Right hindlimb (tissue), 1 donor: ENCODE data around the gene ABCC8.

ENCODE experiments used
- DNase-seq: peaks from one replicate; pipeline ENCODE4 v3.0.0-alpha.2; 2018

ABCC8 gene

DNA sequence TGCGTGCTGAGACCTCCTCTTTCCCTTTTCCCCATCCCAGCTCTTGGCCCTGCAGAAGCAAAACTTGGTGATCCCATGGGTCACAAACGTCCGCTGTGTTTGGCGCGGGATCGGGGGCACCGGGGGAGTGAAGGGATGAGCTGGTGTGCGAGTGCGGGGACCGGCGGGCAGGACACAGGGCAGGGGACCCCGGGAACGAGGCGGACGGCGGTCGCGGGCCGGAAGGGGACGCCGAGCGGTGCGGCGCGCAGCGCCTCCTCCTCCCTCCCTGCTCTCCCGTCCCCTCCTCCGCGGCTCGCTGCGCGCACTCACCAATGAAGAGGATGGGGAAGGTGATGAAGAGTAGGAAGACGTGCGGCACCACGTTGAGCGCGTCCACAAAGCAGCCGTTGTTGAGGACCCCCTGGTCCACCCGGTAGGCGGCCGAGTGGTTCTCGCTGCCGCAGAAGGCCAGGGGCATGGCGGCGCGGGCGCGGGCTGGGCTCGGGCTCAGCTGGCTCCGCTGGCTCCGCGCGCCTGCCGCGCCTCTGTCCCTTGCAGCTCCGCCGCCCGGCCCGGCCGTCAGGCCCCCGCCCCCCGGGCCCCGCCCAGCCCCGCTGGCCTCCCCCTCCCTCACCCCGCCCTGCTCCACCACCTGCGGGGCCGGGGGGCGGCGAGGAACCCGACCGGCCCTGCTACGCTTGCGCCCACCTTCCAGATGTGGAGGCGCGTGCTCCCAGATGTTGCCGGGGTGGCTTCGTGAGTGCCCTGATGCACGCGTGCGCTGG, at the start of gene ABCC8:
Gene ABCC8 (minus strand): TSS at position 529 of the 767 bp plus-strand sequence. CDS start 69 bp downstream, at position 460.
- DNase-seq = no peak

DNA sequence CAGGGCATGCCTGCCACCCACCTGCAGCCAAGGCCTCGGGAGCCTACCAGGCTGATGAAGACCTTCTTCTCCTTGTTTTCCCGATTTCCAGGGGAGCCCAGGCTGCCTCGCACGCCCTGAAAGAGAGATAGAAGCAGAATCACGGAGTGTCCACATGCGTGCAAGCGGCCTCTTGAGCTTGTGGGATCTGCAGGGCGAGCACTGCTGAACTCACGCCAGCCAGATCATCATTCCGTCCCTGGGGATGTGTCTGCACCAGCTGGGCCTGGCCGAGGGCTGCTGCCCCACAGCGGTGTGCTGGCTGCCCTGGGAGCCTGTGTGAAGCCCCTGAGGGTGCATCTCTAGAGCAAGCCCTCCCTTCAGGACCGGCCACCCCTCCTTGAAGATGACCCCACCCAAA, 49.7 kb upstream of the ABCC8 start:
- DNase-seq = no peak

DNA sequence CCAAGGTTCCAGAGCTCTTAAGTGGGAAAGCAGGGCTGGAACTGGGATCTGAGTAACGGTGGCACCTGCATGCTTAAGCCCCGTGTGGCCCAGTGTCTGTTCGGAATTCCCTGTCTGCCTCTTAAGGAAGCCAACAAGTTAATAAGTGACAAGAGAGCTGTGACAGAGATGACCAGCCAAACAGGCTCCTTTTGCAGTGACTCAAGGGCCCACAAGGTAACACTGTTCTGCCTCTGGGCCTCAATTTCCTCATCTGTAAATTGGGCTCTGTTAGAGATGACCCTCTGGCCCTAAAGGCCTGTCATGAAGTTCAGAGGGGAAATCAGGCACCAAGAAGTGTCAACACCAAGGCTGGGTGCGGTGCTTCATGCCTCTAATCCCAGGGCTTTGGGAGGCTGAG, 48.9 kb upstream of the ABCC8 start:
- DNase-seq = no peak

DNA sequence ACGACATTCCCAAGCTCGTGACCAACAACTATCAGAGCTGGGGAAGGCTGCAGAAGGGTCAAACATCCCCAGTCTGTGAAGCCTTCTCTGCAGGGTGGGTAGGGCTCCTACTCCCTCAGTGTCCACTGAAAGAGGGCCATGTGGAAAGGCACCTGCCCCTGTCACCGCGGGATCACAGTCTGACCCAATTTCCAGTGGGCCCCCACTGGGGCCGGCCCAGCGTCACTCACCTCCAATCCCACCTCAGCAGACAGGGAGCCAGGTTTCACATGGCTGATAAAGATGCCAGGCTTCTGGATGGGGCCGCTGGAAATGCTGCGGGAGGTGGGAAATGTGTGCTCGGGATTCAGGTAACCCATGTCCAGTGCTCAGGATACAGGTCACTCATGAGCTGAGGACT, 47.6 kb upstream of the ABCC8 start:
- DNase-seq = no peak

DNA sequence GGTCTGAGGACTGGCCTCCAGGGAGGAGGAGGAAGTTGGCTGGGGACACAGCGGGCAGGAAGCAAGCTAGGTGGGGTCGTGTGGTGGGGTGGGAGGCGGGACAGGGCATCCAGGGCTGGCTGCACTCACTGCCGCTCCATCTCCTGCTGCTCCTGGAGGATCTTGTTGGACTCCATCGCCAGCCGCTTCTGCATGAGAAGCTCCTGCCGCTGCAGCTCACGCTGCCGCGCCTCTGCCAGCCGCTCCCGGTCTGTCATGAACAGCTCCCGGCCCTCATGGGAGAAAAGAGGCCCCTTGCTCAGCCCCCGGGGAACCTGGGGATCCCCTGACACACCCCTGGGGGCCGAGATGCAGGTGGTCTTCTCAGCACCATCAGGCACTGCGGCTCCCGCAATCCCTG, 46.0 kb upstream of the ABCC8 start:
- no peak for DNase-seq

DNA sequence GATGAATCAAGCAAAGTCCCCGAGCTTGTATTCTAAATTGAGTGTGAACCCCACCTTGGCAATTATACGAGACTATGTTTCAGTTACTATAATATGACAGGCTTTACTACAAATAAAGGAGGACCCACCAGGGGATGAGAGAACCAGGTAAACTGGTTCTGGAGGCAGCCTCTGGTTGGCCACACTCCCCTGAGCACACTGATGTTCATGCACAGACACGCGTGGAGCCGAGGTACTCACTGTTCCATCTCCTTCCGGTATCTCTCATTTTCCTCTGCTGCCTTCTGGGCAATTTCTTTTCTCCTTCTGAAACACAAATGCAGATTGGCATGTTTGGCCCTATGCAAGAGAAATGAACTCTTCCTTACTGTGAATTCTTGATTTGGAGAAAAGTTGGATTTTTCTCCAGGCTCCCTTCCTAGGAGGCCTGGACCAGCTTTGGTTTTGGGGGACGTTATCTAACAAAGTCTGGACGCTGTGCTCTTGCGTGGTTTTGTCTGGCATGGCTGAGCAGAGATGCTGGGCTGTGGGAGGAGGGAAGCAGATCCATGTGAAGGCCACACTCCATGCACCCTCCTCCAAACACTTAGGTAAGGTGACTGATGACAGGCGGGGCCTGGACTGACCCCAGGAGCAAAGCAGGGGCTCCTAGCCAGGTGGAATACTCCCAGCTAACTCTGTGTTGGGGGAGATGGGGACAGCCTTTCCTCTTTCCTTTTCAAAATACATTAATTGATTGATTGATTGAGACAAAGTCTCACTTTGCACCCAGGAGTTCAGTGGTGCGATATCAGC, 44.7 kb upstream of the ABCC8 start:
- DNase-seq = no peak

DNA sequence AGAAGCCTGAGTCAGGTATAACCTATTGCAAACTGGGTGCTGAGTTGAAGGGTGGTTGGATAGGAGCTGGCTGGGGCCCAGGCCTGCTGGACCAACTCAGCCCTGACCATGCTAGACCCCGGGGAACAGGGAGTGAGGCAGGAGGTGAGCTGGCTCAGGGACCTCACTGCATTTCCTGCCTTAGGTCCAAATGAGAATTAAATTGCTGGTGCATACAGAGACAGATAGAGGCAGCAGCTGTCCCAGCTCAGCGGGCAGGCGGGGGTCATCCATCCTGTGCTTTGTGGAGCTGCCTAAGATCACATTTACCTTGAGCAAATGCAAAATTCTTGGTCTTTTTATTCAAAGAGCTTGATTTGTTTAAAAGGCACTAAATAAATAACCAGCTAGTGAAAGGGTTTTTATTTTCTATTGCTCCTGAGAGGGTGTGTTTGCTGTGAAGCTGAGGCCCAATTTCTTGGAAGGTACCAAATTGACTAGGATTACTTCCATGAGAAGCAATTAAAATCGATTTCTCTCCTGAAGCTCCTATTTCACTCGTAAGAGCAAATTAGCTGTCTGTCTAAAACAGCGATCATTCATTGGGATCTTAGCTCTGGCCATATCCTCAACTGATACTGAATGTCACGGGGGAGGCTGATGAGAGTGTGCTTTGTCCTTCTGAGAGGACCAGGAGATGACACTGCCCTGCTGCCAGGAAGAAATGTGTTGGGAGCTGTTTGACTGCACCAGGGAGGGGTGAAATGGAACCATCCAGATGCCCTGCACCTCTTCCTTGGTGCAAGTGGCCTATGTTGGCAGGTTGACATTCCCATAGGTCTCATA, 42.6 kb upstream of the ABCC8 start:
- no peak for DNase-seq

DNA sequence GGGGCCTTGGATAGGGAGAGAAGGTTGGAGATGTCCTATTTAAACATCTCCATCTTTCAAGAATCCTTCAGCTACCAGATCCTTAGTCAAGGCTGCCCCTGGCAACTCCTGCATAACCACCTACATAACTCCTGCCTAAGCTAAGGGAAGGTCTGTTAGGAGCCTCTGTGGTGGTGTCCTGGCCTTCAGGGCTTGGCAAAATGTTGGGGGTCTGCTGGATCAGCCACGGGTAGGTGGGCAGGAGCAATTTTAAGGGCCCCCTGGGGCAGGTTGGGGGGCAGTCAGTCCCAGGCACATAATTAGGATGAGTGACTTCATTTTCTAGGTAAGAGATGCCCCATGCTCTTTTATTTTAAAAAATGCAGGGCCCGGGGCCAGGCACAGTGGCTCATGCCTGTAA, 41.7 kb upstream of the ABCC8 start:
- no peak for DNase-seq

DNA sequence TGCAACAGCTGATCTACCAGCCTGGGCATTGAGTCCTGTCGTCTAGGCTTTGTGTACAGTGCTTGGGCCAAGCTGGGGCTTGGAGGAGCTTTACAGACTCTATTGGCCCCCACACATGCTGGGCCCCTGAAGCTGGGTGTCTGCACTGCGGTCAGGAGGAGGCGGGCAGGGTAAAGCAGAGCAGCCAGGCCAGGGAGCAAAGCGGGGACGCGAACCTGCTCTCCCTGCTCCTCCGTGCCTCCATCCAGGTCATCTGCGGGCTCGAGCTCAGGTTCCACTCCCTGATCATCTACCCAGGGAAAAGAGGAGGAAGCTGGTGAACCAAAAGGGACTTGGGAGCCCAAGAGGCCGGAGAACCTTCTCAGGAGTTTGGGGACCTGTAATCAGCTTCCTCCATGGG, 40.5 kb upstream of the ABCC8 start:
- no peak for DNase-seq

DNA sequence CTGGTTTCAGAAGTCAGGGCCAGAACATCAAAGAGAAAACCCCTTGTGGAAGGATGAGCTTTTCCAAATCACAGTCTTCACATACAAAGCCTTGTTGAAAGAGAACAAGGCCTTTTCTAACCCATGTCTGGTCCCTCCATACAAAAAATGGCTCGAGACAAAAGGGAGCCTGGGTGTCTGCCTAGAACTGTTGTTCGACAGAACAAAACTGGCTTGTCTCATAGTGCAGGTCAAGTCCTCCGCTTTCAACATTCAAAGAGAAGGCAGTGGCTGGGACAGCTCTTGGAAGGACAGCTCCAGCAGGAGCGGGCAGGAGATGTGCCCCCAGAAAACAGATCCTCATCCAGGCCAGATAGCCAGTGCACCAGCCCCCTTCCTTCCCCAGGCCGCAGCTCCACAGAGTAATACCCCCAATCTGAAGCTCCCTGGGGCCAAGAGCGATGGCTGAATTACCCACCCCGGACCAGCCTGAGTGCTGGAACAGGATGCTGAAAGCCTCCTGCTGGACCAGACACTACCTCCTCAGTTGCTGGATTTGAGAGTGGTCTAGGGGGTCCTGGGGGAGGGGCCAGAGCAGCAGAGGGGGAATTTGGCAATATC, 40.0 kb upstream of the ABCC8 start:
- DNase-seq = no peak

DNA sequence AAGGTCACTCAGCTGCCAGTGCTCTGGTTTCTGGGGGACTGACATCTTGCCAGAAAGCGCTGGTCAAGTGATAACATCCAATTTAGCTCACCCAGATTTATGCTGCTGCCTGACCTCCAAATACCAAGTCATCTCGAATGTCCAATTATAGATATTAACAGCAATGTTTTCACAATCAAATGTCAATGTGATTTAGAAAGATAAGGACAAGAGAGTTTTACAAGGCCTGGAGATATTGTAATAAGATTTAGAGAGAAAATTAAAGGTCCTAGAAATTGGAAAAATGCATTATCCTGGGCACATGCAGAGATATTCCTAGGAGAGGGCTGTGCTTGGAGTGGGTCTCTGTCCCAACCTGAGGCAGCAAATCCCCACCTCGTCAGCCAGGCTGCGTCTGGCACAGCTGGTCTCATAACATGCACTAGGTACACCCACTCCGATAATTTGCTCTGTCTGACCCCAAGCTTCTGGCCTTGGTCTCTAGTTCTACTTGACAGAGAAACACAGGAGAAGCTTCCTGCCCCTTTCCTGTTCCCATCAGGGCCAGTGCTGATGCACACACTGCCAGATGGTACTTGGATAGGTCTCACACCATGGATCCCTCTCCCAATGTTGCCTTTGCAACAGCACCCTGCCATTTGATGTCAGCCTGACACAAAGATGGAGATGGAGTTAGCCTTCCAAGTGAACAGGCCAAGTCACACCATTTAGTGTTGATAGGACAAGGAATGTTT, 39.0 kb upstream of the ABCC8 start:
- DNase-seq = no peak

DNA sequence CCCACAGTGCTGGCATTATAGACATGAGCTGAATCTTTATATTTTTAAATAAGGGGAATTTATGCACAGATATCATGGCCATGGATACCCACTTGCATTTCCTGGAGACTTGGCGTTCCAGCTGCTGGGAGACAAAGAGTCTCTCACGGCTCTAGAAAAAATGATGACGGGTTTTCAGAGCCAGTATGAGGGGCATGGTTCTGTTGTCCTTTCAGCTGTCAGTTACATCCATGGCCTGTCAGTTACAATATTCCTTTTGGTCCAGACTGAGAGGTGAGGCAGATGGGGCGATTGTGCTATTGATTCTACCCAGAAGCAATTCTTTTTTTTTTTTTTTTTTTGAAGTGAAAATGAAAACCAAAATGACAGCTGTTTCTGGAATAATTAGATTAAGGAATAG, 37.8 kb upstream of the ABCC8 start:
- no peak for DNase-seq

DNA sequence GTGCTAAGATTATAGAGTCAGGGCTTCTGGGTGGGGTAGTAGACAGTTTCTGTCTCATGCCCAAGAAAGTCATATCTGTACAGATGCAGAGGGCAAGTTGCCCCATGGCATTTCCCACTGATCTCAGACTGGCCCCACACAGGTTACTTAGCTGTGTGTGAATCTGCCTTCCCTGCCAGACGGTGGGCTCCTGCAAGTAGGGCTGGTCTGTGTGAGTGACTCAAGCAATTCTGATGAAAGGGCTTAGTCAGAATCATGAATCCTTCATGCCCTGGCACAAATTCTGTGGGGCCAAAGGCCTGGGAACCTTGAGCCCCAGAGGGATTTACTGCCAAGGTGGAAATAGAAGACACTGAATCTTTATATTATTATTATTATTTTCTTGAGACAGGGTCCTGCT, 37.2 kb upstream of the ABCC8 start:
- no peak for DNase-seq

DNA sequence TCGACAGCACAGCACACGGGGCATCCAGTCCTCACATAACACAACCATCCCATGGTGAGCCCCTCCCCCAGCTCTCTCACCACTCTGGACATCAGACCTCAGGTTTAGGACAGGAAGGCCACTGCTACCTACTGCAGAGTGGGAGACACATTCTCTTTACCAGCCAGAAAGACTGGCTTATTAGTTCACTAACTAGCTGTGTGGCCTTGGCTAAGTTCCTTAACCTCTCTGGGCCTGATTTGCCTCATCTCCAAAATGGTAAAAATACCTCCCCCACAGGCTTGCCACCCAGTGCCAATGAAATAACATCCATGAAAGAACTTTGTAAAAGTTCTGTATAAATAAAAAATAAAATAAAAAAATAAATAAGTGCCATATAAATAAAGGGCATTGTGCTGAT, 35.5 kb upstream of the ABCC8 start:
- no peak for DNase-seq

DNA sequence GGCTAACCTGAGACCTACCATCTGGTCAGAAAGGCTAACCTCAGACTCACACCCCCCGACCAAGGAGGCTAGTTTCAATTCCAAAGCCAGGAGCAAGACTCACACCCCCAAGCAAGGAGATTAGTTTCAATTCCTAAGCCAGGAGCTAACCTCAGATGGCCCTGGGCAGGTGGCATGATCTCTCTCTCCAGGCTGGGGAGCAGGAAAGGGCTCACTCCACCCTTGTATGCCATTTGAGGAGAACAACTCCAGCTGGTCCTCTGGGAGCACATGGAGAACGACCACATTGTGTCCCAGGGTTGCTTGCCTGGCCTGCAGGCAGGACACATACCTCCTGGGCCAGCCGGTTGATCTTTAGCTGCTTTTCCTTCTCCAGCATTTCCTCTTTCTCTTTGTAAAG, 34.9 kb upstream of the ABCC8 start:
- DNase-seq = no peak

DNA sequence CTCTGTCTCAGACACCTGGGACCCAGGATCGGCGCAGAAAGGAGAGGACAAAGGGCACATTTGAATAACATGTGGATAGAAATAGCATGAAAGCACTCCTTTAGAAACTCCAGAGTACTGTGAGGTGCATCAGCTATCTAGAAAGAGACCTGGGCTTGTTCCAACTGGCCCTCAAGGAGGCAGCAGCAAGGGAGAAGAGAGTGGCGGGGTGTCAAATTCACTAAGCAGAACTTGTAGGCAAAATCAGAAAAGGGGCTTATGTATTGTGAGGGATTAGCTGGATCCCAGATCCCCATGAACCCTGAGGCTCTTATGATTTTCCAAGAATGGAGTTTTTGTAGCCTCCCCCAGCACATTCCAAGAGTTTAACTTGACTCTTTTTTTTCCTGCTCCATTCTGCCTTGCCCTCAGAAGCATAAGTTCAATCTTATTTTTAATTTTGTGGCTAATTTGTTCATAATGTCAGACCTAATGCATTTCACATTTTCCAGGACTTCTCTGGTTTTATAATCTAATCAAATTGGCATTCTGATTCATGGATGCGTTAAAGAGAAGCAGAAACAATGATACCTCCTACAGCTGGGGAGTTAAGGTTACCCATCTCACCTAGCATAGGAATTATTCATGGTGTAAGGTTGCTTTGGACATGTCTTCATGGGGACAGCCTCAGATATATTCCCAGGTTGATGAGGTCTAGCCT, 34.0 kb upstream of the ABCC8 start:
- no peak for DNase-seq

DNA sequence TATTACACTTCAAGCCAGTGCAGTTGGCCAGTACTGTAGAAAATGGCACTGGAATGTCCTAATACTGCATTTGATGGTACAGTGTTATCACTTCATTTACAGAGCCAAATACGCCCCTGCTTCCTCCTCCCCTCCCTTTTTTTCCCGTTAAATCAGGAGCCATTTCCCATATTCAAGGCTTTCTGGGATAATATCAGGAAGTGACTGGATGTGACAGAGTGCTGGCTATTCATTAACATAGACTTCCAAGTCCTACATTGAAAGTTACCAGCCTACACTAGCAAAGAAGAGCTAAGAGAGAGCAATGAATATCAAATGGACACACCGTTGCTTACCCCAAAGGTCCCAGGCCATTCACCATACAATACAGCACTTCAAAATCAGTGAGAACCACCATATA, 32.1 kb upstream of the ABCC8 start:
- no peak for DNase-seq

DNA sequence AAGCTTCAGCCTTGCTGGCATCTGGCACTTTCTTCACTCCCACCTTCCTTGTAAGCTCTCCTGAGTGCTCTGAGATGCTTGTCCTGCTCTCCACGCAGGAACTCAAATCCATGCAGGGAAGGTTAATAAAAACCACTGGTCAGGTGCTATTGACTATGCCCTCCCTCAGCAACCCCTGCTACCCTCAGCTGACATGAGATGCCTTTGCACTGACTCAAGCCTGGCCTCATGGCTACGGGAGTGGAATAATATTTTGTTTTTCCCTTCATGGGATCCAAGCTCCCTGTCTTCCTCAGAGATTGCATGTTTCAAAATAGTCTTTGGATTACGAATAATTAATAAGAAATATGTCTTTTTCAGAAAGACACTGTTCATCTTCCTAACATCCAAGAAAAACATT, 31.7 kb upstream of the ABCC8 start:
- no peak for DNase-seq

DNA sequence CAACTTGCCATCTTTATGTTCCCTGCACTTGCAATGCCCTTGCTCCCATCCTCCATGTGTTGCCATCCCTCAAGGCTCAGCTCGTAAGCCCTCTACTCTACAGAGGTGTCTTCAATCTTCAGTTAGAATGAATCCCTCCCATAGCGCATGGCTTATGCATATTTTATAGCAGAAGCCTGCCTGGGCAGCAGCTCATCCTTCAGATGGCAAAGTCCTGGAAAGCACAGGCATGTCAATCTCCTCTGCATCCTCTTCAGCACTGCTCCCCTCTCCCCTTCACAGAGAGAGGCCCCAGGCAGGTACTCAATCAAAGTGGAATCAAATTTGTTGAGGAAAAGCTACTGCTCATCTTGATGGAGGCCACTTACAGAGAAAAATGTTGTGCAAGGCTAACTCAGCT, 31.1 kb upstream of the ABCC8 start:
- no peak for DNase-seq

DNA sequence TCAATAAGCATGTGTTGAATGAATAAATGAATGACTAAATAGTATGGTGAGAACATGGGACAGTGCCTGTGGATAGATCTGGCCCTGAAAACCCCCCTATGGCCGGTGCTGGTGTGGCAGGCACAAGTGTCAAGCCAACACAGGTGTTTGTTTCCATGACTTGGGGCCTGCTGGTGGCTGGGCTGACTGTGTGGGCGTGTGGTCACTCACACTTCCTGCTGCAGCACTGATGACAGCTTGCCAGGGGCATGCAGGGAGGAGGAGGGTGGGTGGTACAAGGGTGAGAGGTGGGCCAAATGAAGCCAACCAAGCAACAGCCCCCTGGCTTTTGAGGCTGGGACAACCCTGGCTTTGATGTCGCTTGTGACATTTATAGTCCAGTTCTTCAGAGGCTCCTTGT, 30.3 kb upstream of the ABCC8 start:
- DNase-seq = no peak

DNA sequence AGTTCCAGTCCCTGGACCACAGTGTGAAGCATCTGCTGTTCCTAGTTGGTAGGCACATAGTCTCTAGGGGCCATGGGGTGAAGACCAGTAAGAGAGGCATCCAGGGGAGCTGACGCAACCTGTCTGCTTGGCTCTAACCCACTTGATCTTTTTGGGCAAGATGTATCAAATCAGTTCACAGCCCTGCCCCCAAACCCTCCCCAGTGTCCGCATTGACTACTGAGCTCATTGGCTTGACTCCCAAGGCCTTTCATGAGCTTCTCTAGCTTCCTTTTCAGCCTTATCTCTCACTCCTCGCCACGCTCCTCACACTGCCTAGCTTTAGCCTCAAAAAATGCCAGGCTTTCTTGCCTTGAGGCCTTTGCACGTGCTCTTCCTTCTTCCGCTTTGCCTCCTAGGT, 29.7 kb upstream of the ABCC8 start:
- no peak for DNase-seq

DNA sequence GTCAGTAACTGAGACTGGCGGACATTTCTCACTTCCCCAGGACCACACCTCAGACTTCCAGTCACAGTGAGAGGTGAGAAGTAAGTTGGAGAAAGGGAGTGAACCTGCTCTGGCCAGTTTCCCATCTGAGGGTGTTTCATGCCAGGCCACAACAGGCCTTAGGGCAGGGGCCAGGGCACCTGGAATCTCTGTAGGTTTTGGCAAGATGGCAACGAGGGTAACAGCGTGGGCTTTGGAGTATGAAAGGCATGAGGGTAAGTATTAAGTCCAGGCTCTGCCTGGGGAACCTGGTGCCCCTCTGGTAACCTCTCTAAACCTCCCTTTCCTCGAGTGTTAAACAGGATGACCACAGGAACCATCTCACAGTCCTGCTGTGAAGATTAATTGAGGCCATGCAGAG, 28.5 kb upstream of the ABCC8 start:
- DNase-seq = no peak
